Astrocyte (in vitro differentiated cells and primary cell): ENCODE data around the gene KLHDC8B.

ENCODE experiments used
- EZH2 ChIP-seq: IDR thresholded peaks from 2 replicates; pipeline ENCODE4 v1.6.1; 2012; ENCODE audit warnings: mild to moderate bottlenecking, low read length, inconsistent platforms; ENCODE audit not compliant: insufficient read depth
- TF ChIP-seq, protein P1 (sequence below): IDR thresholded peaks from 2 replicates; pipeline ENCODE4 v1.5.1; 2011; ENCODE audit warnings: low read depth, mild to moderate bottlenecking, inconsistent platforms, low read length, moderate library complexity; ENCODE audit not compliant: insufficient read depth

DNA sequence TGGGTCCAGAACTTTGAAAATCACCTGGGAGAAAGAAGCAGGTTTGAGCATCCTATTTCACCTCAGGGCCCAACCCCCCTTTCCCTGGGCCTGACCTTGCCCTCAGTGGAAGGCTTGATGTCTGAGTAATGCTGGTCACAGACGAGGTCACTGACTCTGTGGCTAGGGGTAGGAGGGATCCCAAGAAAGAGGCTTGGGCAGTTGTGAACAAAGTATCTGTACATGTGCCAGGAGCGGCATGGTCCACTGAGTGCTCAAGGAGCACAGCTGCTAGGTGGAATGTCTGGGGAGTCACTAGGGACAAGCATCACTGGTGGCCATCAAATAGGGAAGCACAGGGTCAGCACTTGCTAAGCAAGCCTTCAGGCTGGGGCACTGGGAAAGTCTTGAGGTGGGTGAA, 12.6 kb upstream of the KLHDC8B start:
- TF ChIP-seq, protein P1, sequence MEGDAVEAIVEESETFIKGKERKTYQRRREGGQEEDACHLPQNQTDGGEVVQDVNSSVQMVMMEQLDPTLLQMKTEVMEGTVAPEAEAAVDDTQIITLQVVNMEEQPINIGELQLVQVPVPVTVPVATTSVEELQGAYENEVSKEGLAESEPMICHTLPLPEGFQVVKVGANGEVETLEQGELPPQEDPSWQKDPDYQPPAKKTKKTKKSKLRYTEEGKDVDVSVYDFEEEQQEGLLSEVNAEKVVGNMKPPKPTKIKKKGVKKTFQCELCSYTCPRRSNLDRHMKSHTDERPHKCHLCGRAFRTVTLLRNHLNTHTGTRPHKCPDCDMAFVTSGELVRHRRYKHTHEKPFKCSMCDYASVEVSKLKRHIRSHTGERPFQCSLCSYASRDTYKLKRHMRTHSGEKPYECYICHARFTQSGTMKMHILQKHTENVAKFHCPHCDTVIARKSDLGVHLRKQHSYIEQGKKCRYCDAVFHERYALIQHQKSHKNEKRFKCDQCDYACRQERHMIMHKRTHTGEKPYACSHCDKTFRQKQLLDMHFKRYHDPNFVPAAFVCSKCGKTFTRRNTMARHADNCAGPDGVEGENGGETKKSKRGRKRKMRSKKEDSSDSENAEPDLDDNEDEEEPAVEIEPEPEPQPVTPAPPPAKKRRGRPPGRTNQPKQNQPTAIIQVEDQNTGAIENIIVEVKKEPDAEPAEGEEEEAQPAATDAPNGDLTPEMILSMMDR: no peak
- no peak for TF ChIP-seq EZH2
